ENCODE results near the gene LMNTD1.
A peak's percentile ranks its signal among the peaks of the same experiment; 100 is the strongest.

LMNTD1 gene

GRCh38 chr12:25518512-25518911 lies 34.6 kb downstream of the LMNTD1 start:
- Histone ChIP-seq H3K4me3 (ENCODE audit: low read depth, low read length) (no peak overlapping the region), H3K4me1 (ENCODE audit: control insufficient read depth, insufficient read depth, low read length, unreplicated experiment) (peaks cover 10% of the 10 kb centered on the region), H3K79me2 (ENCODE audit: control insufficient read depth, insufficient read depth, low read length, unreplicated experiment) (no peaks in the 10 kb centered on the region), H3K27me3 (ENCODE audit: insufficient read depth, low read length) (no peaks in the 10 kb centered on the region), H3K36me3 (ENCODE audit: insufficient read depth, low read length) (no peaks in the 10 kb centered on the region), H3K27ac (ENCODE audit: low read depth, low read length) (no peak overlapping the region), H2AFZ (ENCODE audit: low read length, unreplicated experiment) (no peak overlapping the region)

GRCh38 chr12:25504744-25505143 lies 48.3 kb downstream of the LMNTD1 start:
- H3K4me3 ChIP-seq (ENCODE audit: low read depth, low read length): no peak overlapping the region
- no peaks in the 10 kb centered on the region for H3K27me3 ChIP-seq (ENCODE audit: insufficient read depth, low read length)
- H3K36me3 ChIP-seq (ENCODE audit: insufficient read depth, low read length): no peaks in the 10 kb centered on the region
- no peaks in the 10 kb centered on the region for H3K4me1 ChIP-seq (ENCODE audit: control insufficient read depth, insufficient read depth, low read length, unreplicated experiment)
- no peaks in the 10 kb centered on the region for H3K79me2 ChIP-seq (ENCODE audit: control insufficient read depth, insufficient read depth, low read length, unreplicated experiment)
- H2AFZ ChIP-seq (ENCODE audit: low read length, unreplicated experiment): no peak overlapping the region
- no peak overlapping the region for H3K27ac ChIP-seq (ENCODE audit: low read depth, low read length)

GRCh38 chr12:25503666-25504065 lies 49.4 kb downstream of the LMNTD1 start:
- no peaks in the 10 kb centered on the region for H3K79me2 ChIP-seq (ENCODE audit: control insufficient read depth, insufficient read depth, low read length, unreplicated experiment)
- no peak overlapping the region for H3K27ac ChIP-seq (ENCODE audit: low read depth, low read length)
- H3K27me3 ChIP-seq (ENCODE audit: insufficient read depth, low read length): no peaks in the 10 kb centered on the region
- no peaks in the 10 kb centered on the region for H3K4me1 ChIP-seq (ENCODE audit: control insufficient read depth, insufficient read depth, low read length, unreplicated experiment)
- H3K4me3 ChIP-seq (ENCODE audit: low read depth, low read length): no peak overlapping the region
- H2AFZ ChIP-seq (ENCODE audit: low read length, unreplicated experiment): no peak overlapping the region
- no peaks in the 10 kb centered on the region for H3K36me3 ChIP-seq (ENCODE audit: insufficient read depth, low read length)

DNA sequence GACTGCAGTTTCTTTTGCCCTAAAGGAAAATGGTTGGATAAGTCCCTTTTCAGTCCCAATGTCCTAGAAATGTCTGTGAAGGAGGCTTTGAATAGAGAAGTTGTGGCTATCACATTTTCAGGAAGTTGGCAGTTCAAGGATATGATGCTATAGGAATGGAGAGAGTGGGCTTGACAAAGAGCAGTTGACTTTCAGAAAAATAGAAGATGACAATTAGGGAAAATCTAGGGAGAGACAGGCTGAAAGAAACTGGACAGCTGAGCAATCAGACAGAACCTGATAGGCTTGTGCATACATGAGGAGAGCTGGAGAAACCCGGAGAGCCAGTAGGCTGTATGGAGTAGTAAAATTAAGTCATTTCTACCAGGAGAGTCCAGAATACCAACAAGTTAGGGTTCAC lies 50.5 kb downstream of the LMNTD1 start:
- Histone ChIP-seq H3K4me3 (ENCODE audit: low read depth, low read length) (no peak overlapping the region), H3K79me2 (ENCODE audit: control insufficient read depth, insufficient read depth, low read length, unreplicated experiment) (no peaks in the 10 kb centered on the region), H3K27me3 (ENCODE audit: insufficient read depth, low read length) (no peaks in the 10 kb centered on the region), H3K36me3 (ENCODE audit: insufficient read depth, low read length) (no peaks in the 10 kb centered on the region), H2AFZ (ENCODE audit: low read length, unreplicated experiment) (no peak overlapping the region), H3K4me1 (ENCODE audit: control insufficient read depth, insufficient read depth, low read length, unreplicated experiment) (no peaks in the 10 kb centered on the region), H3K27ac (ENCODE audit: low read depth, low read length) (no peak overlapping the region)

- no peaks in the 10 kb centered on the region for H3K4me1 ChIP-seq (ENCODE audit: control insufficient read depth, insufficient read depth, low read length, unreplicated experiment)
- no peak overlapping the region for H3K4me3 ChIP-seq (ENCODE audit: low read depth, low read length)
- H3K36me3 ChIP-seq (ENCODE audit: insufficient read depth, low read length): no peaks in the 10 kb centered on the region
- H3K27me3 ChIP-seq (ENCODE audit: insufficient read depth, low read length): no peaks in the 10 kb centered on the region
- H2AFZ ChIP-seq (ENCODE audit: low read length, unreplicated experiment): no peak overlapping the region
- H3K79me2 ChIP-seq (ENCODE audit: control insufficient read depth, insufficient read depth, low read length, unreplicated experiment): no peaks in the 10 kb centered on the region
- no peak overlapping the region for H3K27ac ChIP-seq (ENCODE audit: low read depth, low read length)
Measured at GRCh38 chr12:25502118-25502517, 51.0 kb downstream of the LMNTD1 start.

DNA sequence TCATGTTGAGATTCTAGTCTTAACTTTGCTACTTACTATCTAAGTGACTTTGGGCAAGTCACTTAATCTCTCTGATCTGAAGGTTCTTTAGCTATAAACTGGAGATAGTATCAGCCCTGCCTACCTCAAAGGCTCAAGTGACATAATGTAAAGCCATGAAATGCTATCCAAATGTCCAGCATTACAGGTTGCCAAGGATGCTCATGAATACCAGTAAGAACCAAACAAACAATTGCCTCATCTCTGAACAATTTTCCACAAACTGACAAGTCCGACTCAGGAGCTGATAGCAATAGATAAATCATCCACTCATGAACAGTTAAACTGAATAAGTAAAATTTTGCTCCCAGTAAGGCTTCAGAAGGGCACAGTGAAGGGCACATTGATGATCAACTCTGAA lies 51.5 kb downstream of the LMNTD1 start:
- Histone ChIP-seq H3K79me2 (ENCODE audit: control insufficient read depth, insufficient read depth, low read length, unreplicated experiment) (no peaks in the 10 kb centered on the region), H3K36me3 (ENCODE audit: insufficient read depth, low read length) (no peaks in the 10 kb centered on the region), H3K27ac (ENCODE audit: low read depth, low read length) (no peak overlapping the region), H3K4me3 (ENCODE audit: low read depth, low read length) (no peak overlapping the region), H3K27me3 (ENCODE audit: insufficient read depth, low read length) (no peaks in the 10 kb centered on the region), H3K4me1 (ENCODE audit: control insufficient read depth, insufficient read depth, low read length, unreplicated experiment) (peaks cover 2% of the 10 kb centered on the region), H2AFZ (ENCODE audit: low read length, unreplicated experiment) (no peak overlapping the region)

DNA sequence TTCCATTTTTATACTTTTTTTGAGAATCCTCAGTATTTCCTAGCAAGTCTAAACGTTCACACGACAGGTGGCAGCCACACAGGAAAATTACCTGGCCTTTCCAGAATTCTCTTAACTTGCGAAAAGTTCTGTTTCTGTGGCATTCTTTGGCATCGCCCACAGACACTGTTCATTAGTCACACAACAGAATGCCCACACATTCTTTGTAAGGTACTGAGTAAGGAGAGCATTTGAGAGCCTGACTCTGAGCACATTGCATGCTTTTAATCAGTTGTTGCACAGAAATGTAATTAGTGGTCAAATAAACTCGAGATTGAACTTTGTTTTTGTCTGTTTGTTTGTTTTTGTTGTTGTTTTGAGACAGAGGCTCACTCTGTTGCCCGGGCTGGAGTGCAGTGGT lies 52.4 kb downstream of the LMNTD1 start:
- no peak overlapping the region for H3K27ac ChIP-seq (ENCODE audit: low read depth, low read length)
- H3K4me1 ChIP-seq (ENCODE audit: control insufficient read depth, insufficient read depth, low read length, unreplicated experiment): peaks cover 10% of the 10 kb centered on the region
- H3K4me3 ChIP-seq (ENCODE audit: low read depth, low read length): no peak overlapping the region
- no peaks in the 10 kb centered on the region for H3K36me3 ChIP-seq (ENCODE audit: insufficient read depth, low read length)
- H3K27me3 ChIP-seq (ENCODE audit: insufficient read depth, low read length): no peaks in the 10 kb centered on the region
- no peaks in the 10 kb centered on the region for H3K79me2 ChIP-seq (ENCODE audit: control insufficient read depth, insufficient read depth, low read length, unreplicated experiment)
- H2AFZ ChIP-seq (ENCODE audit: low read length, unreplicated experiment): no peak overlapping the region

DNA sequence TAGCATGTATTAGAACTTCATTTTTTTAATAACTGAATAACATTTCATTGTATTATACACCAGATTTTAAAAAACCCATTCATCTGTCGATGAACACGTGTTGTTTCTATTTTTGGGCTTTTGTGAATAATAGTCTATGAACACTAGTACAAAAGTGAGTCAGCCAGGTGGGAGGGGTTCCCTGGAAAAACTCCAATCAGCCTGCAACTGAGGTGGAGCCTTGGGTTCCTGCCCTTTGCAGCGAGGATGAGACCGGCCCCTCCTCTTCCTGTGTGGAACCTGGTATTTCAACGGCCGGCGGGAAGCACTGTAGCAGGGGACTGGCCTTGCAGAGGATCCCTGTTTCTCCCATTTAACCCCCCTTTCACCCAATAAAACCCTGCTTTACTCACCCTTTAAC lies 56.1 kb downstream of the LMNTD1 start:
- no peaks in the 10 kb centered on the region for H3K36me3 ChIP-seq (ENCODE audit: insufficient read depth, low read length)
- no peak overlapping the region for H3K27ac ChIP-seq (ENCODE audit: low read depth, low read length)
- no peaks in the 10 kb centered on the region for H3K79me2 ChIP-seq (ENCODE audit: control insufficient read depth, insufficient read depth, low read length, unreplicated experiment)
- no peak overlapping the region for H2AFZ ChIP-seq (ENCODE audit: low read length, unreplicated experiment)
- H3K27me3 ChIP-seq (ENCODE audit: insufficient read depth, low read length): no peaks in the 10 kb centered on the region
- peaks cover 20% of the 10 kb centered on the region for H3K4me1 ChIP-seq (ENCODE audit: control insufficient read depth, insufficient read depth, low read length, unreplicated experiment)
- H3K4me3 ChIP-seq (ENCODE audit: low read depth, low read length): no peak overlapping the region

- H3K27me3 ChIP-seq (ENCODE audit: insufficient read depth, low read length): no peaks in the 10 kb centered on the region
- no peaks in the 10 kb centered on the region for H3K36me3 ChIP-seq (ENCODE audit: insufficient read depth, low read length)
- no peak overlapping the region for H3K4me3 ChIP-seq (ENCODE audit: low read depth, low read length)
- no peak overlapping the region for H2AFZ ChIP-seq (ENCODE audit: low read length, unreplicated experiment)
- H3K27ac ChIP-seq (ENCODE audit: low read depth, low read length): peak overlapping the region; percentile 48
- H3K79me2 ChIP-seq (ENCODE audit: control insufficient read depth, insufficient read depth, low read length, unreplicated experiment): no peaks in the 10 kb centered on the region
- H3K4me1 ChIP-seq (ENCODE audit: control insufficient read depth, insufficient read depth, low read length, unreplicated experiment): peaks cover 20% of the 10 kb centered on the region
Measured at GRCh38 chr12:25496098-25496587, 56.9 kb downstream of the LMNTD1 start.

DNA sequence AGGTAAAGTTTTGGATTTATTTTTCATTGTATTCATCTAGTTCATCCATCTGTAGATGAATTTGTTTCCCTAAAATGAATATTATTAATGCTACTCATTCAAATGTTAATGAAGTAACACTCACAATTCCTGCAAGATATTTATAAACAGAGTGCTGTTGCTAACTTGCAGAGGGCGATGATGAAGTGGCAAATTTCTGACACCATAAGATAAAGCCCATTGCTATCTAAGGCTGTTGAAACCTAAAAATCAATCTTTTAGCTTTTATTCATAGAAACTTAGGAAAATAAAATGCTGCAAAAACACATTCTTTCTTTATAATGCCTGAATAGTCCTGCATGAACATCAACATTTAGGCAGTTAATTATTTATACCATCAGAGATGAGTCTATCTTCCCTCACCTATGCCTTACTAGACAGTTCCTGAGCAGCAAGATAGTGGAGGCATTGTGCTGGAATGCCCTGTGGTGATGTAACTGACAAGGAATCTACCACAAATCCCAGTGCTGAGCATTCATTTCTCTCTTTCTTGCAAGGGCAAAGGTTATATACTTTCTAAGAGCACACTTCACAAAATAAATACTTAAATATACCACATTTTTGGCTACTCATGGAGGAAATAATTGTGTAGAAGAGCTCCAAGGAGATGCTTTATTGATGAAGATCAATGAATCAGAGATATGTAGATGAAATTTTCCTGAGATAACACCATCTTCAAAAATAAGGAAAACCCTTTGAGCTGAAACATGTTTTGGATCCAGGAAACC lies 57.6 kb downstream of the LMNTD1 start:
- Histone ChIP-seq H3K27ac (ENCODE audit: low read depth, low read length) (peak overlapping the region; percentile 48), H3K4me1 (ENCODE audit: control insufficient read depth, insufficient read depth, low read length, unreplicated experiment) (peaks cover 20% of the 10 kb centered on the region), H3K4me3 (ENCODE audit: low read depth, low read length) (no peak overlapping the region), H3K79me2 (ENCODE audit: control insufficient read depth, insufficient read depth, low read length, unreplicated experiment) (no peaks in the 10 kb centered on the region), H2AFZ (ENCODE audit: low read length, unreplicated experiment) (no peak overlapping the region), H3K27me3 (ENCODE audit: insufficient read depth, low read length) (no peaks in the 10 kb centered on the region), H3K36me3 (ENCODE audit: insufficient read depth, low read length) (no peaks in the 10 kb centered on the region)

DNA sequence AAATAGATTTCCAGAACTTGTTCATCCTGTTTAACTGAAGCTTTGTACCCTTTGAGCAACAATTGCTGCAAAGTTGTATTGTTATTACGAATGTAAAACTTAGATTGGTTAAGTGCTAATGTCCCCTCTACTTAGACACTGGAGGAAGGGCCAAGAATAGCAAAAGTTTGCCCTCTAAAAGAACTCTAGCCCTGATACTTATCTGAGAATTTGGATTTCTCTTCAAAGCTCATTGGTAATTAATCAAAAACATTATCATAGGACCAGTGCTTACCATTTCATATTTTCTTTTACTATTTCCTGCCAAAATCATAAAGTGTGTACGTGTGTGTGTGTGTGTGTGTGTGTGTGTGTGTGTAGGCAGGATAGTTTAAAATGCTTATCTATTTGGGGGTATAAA lies 58.2 kb downstream of the LMNTD1 start:
- no peaks in the 10 kb centered on the region for H3K36me3 ChIP-seq (ENCODE audit: insufficient read depth, low read length)
- H2AFZ ChIP-seq (ENCODE audit: low read length, unreplicated experiment): no peak overlapping the region
- H3K27me3 ChIP-seq (ENCODE audit: insufficient read depth, low read length): no peaks in the 10 kb centered on the region
- peaks cover 20% of the 10 kb centered on the region for H3K4me1 ChIP-seq (ENCODE audit: control insufficient read depth, insufficient read depth, low read length, unreplicated experiment)
- no peak overlapping the region for H3K27ac ChIP-seq (ENCODE audit: low read depth, low read length)
- no peak overlapping the region for H3K4me3 ChIP-seq (ENCODE audit: low read depth, low read length)
- H3K79me2 ChIP-seq (ENCODE audit: control insufficient read depth, insufficient read depth, low read length, unreplicated experiment): no peaks in the 10 kb centered on the region
